ENCODE results near the gene CHKA. TPM values are rescaled to one million over a fixed set of nuclear protein-coding genes. Genes with fewer than 3 reads are reported as not detected.

The CHKA gene
- total and polyA plus RNA-seq, 2 donors (not counting 3 experiments of a cell fraction or from before 2014, with no cell fraction given), result 21.4 to 25.1 TPM

GRCh38 chr11:68067991-68068390 is 53.2 kb downstream of the CHKA start:
- no peak for TF ChIP-seq EZH2 (IDR thresholded peaks at IDR 0.05; ENCODE audit: borderline replicate concordance, low read depth, low read length, severe bottlenecking)
- no peak for TF ChIP-seq MAX (IDR thresholded peaks at IDR 0.05; ENCODE audit: insufficient read depth, insufficient read length)
- no peak for TF ChIP-seq POLR2A (IDR thresholded peaks at IDR 0.05; ENCODE audit: low read depth, low read length)
- TF ChIP-seq POLR2AphosphoS5 (IDR thresholded peaks at IDR 0.05; ENCODE audit: insufficient read depth, low read depth, low read length), result no peak
- no peak for TF ChIP-seq FOS (IDR thresholded peaks at IDR 0.05; ENCODE audit: borderline replicate concordance, insufficient read depth, low read length)
- TF ChIP-seq JUN (IDR thresholded peaks at IDR 0.05; ENCODE audit: borderline replicate concordance, insufficient read depth, insufficient read length, low read depth), result no peak
- no peak for TF ChIP-seq GATA2 (IDR thresholded peaks at IDR 0.05; ENCODE audit: insufficient read depth, insufficient read length, low read depth, low read length)
- no peak for TF ChIP-seq MYC (IDR thresholded peaks at IDR 0.05; ENCODE audit: low read depth, low read length)
- no peak for TF ChIP-seq CTCF (IDR thresholded peaks at IDR 0.05; ENCODE audit: extremely low read depth in 1 of 2, insufficient read depth in 1 of 2, low read depth in 1 of 2, low read length in 2 of 2)
- CTCF ChIA-PET, result no interaction called here
- Histone ChIP-seq H3K9me3 (replicated peaks; ENCODE audit: control insufficient read depth, insufficient read depth, low read length) (no peaks in the 10 kb centered on the region), H3K36me3 (ENCODE audit: control insufficient read depth in 2 of 2, extremely low read depth in 1 of 2, insufficient read depth in 2 of 2, low read length in 2 of 2) (peaks cover 0 to 26% of the 10 kb centered on the region in 2 experiments), H3K4me2 (ENCODE audit: insufficient read depth, low read length) (no peak overlapping the region), H3K4me1 (ENCODE audit: control insufficient read depth, extremely low read depth, insufficient read depth, low read length) (peaks cover 6% of the 10 kb centered on the region), H3K9ac (replicated peaks; ENCODE audit: extremely low read depth, insufficient read depth, low read length) (no peak overlapping the region), H2AFZ (ENCODE audit: low read depth, low read length) (no peak overlapping the region), H3K27ac (ENCODE audit: insufficient read depth, low read depth, low read length) (no peak overlapping the region), H4K20me1 (replicated peaks; ENCODE audit: control insufficient read depth, extremely low read depth, insufficient read depth, low read length) (no peaks in the 10 kb centered on the region), H3K9me1 (replicated peaks; ENCODE audit: control insufficient read depth, extremely low read depth, insufficient read depth, low read length) (no peaks in the 10 kb centered on the region), H3K4me3 (replicated peaks in 1 of 3; ENCODE audit: insufficient read depth in 1 of 3, low read depth in 1 of 3, low read length in 3 of 3) (no peak overlapping the region), H3K27me3 (ENCODE audit: control insufficient read depth in 2 of 2, insufficient read depth in 2 of 2, low read length in 2 of 2) (no peaks in the 10 kb centered on the region), H3K79me2 (ENCODE audit: control insufficient read depth, insufficient read depth, low read length) (no peaks in the 10 kb centered on the region)
- dilution Hi-C loops (cut with MboI; ENCODE audit: extremely low pct_ligation_motif_present, low sequenced_read_pairs), result no loop called here
- DNase-seq (ENCODE audit: low read depth, low spot score) (no peak), FAIRE-seq (no peak)
- POLR2A ChIA-PET, result no interaction called here
- intact Hi-C loops (cut with micrococcal nuclease), result no loop called here
- BruUV-seq (replicated peaks), result no TSS peak

Measured in endothelial cell of umbilical vein (primary cell).